ENCODE data around the gene RRAGD.

Gene RRAGD

GRCh38 chr6:89412071-89413005 is at the start of gene RRAGD:
TSS of gene RRAGD (minus strand) at chr6:89412273. CDS start at chr6:89411993, 280 bp downstream.
- DNase-seq: peak; percentile 90

GRCh38 chr6:89460713-89461112 is 48.6 kb upstream of the RRAGD start:
- no peak for DNase-seq

GRCh38 chr6:89459501-89459900 is 47.4 kb upstream of the RRAGD start:
- no peak for DNase-seq

- no peak for DNase-seq
These were observed 46.6 kb upstream of the RRAGD start for GRCh38 chr6:89458704-89459103.

GRCh38 chr6:89454300-89454699 is 42.2 kb upstream of the RRAGD start:
- no peak for DNase-seq

- DNase-seq: no peak
These were observed 40.2 kb upstream of the RRAGD start for GRCh38 chr6:89452281-89452680.

- DNase-seq: no peak
These were observed 37.1 kb upstream of the RRAGD start for GRCh38 chr6:89449193-89449592.

GRCh38 chr6:89443658-89444057 is 31.6 kb upstream of the RRAGD start:
- DNase-seq: no peak

GRCh38 chr6:89440200-89440599 is 28.1 kb upstream of the RRAGD start:
- DNase-seq: no peak

- DNase-seq: no peak
These were observed 26.9 kb upstream of the RRAGD start for GRCh38 chr6:89439014-89439413.

- DNase-seq: no peak
These were observed 26.2 kb upstream of the RRAGD start for GRCh38 chr6:89438248-89438647.

GRCh38 chr6:89436226-89436625 is 24.2 kb upstream of the RRAGD start:
- peak; percentile 6 for DNase-seq

GRCh38 chr6:89434954-89435353 is 22.9 kb upstream of the RRAGD start:
- no peak for DNase-seq

GRCh38 chr6:89434150-89434499 is 22.1 kb upstream of the RRAGD start:
- DNase-seq: no peak

- peak; percentile 65 for DNase-seq
These were observed 21.4 kb upstream of the RRAGD start for GRCh38 chr6:89433252-89434149.

- peak; percentile 86 for DNase-seq
These were observed 20.8 kb upstream of the RRAGD start, which contains the start of gene ANKRD6 for GRCh38 chr6:89432875-89433251. TSS of gene ANKRD6 (plus strand) at chr6:89433152. CDS start at chr6:89566977, 133,825 bp downstream.

- DNase-seq: peak; percentile 68
These were observed 18.3 kb upstream of the RRAGD start for GRCh38 chr6:89430201-89430962.

GRCh38 chr6:89416796-89417195 is 4.7 kb upstream of the RRAGD start:
- no peak for DNase-seq

GRCh38 chr6:89415185-89415584 is 3.1 kb upstream of the RRAGD start:
- no peak for DNase-seq

GRCh38 chr6:89414215-89414614 is 2.1 kb upstream of the RRAGD start:
- no peak for DNase-seq

- no peak for DNase-seq
These were observed 930 bp upstream of the RRAGD start for GRCh38 chr6:89413006-89413400.

- peak; percentile 85 for DNase-seq
These were observed 665 bp downstream of the RRAGD start for GRCh38 chr6:89411145-89412070.

Data from eye (tissue), 1 donor.